WTC11 (cell line): Measurements from ENCODE around the gene AARS1. TPM values are rescaled to one million over a fixed set of nuclear protein-coding genes. Genes with fewer than 3 reads are reported as not detected.
A peak's percentile ranks its signal among the peaks of the same experiment; 100 is the strongest.

Source experiments
- ATF1 ChIP-seq: sonication (generic); formaldehyde crosslinking; IDR thresholded peaks from 2 replicates; pipeline ENCODE4 v1.8.1; 2023; ENCODE audit warnings: mild to moderate bottlenecking, moderate library complexity, missing genetic modification reagents
- CTCF ChIP-seq: fragments of 200-600 bp; IDR thresholded peaks from 2 replicates; pipeline ENCODE4 v1.8.0; 2022; ENCODE audit warnings: antibody characterized with exemption
- EMX1 ChIP-seq: fragments of 250-450 bp; sonication (Bioruptor Pico); IDR thresholded peaks from 2 replicates; pipeline ENCODE4 v1.8.0; 2021; ENCODE audit warnings: mild to moderate bottlenecking
- ERG ChIP-seq: fragments of 250-450 bp; sonication (Bioruptor Pico); IDR thresholded peaks from 2 replicates; pipeline ENCODE4 v1.8.0; 2021; ENCODE audit warnings: mild to moderate bottlenecking
- ESRRA ChIP-seq: sonication (generic); formaldehyde crosslinking; IDR thresholded peaks from 2 replicates; pipeline ENCODE4 v1.8.1; 2022; ENCODE audit warnings: mild to moderate bottlenecking, missing genetic modification reagents, borderline replicate concordance
- GRHL2 ChIP-seq: fragments of 250-450 bp; sonication (Bioruptor Pico); IDR thresholded peaks from 2 replicates; pipeline ENCODE4 v1.8.0; 2022; ENCODE audit warnings: mild to moderate bottlenecking, moderate library complexity; ENCODE audit not compliant: insufficient replicate concordance, severe bottlenecking
- HMGA2 ChIP-seq: fragments of 250-450 bp; sonication (Bioruptor Pico); IDR thresholded peaks from 2 replicates; pipeline ENCODE4 v1.4.0; 2021; ENCODE audit warnings: mild to moderate bottlenecking, moderate library complexity
- JUN ChIP-seq: sonication (generic); formaldehyde crosslinking; IDR thresholded peaks from 2 replicates; pipeline ENCODE4 v1.8.0; 2023; ENCODE audit warnings: mild to moderate bottlenecking, missing genetic modification reagents
- KAT7 ChIP-seq: sonication (generic); formaldehyde crosslinking; IDR thresholded peaks from 2 replicates; pipeline ENCODE4 v1.8.1; 2023; ENCODE audit warnings: missing genetic modification reagents, mild to moderate bottlenecking, borderline replicate concordance
- MLX ChIP-seq: sonication (generic); formaldehyde crosslinking; IDR thresholded peaks from 2 replicates; pipeline ENCODE4 v1.8.1; 2023; ENCODE audit warnings: mild to moderate bottlenecking, missing genetic modification reagents, moderate library complexity
- MXD4 ChIP-seq: fragments of 250-450 bp; sonication (Bioruptor Pico); IDR thresholded peaks from 2 replicates; pipeline ENCODE4 v1.8.0; 2021; ENCODE audit warnings: mild to moderate bottlenecking, moderate library complexity, borderline replicate concordance
- MYBL2 ChIP-seq: sonication (generic); formaldehyde crosslinking; IDR thresholded peaks from 2 replicates; pipeline ENCODE4 v1.8.1; 2023; ENCODE audit warnings: mild to moderate bottlenecking, moderate library complexity, missing genetic modification reagents
- NFATC4 ChIP-seq: fragments of 250-450 bp; sonication (Bioruptor Pico); IDR thresholded peaks from 2 replicates; pipeline ENCODE4 v1.9.0; 2021; ENCODE audit warnings: mild to moderate bottlenecking
- NFYB ChIP-seq: sonication (generic); formaldehyde crosslinking; conservative IDR thresholded peaks from 2 replicates; pipeline ENCODE4 v1.8.0; 2022; ENCODE audit warnings: low read depth, missing genetic modification reagents
- PRDM15 ChIP-seq: sonication (generic); formaldehyde crosslinking; IDR thresholded peaks from 2 replicates; pipeline ENCODE4 v1.8.0; 2022; ENCODE audit warnings: missing genetic modification reagents
- RELA ChIP-seq: sonication (generic); formaldehyde crosslinking; IDR thresholded peaks from 2 replicates; pipeline ENCODE4 v1.8.1; 2022; ENCODE audit warnings: missing genetic modification reagents, mild to moderate bottlenecking, borderline replicate concordance
- SOX15 ChIP-seq: fragments of 250-450 bp; sonication (Bioruptor Pico); IDR thresholded peaks from 2 replicates; pipeline ENCODE4 v1.9.0; 2021; ENCODE audit warnings: mild to moderate bottlenecking
- TCF7 ChIP-seq: sonication (generic); formaldehyde crosslinking; IDR thresholded peaks from 2 replicates; pipeline ENCODE4 v1.8.0; 2022; ENCODE audit warnings: mild to moderate bottlenecking, low read depth, missing genetic modification reagents, moderate library complexity
- TEAD4 ChIP-seq: sonication (generic); formaldehyde crosslinking; IDR thresholded peaks from 2 replicates; pipeline ENCODE4 v1.8.0; 2022; ENCODE audit warnings: mild to moderate bottlenecking, missing genetic modification reagents
- USF1 ChIP-seq: sonication (generic); formaldehyde crosslinking; IDR thresholded peaks from 2 replicates; pipeline ENCODE4 v1.8.0; 2022; ENCODE audit warnings: mild to moderate bottlenecking, missing genetic modification reagents
- USF2 ChIP-seq: sonication (generic); formaldehyde crosslinking; IDR thresholded peaks from 2 replicates; pipeline ENCODE4 v1.8.1; 2023; ENCODE audit warnings: mild to moderate bottlenecking, missing genetic modification reagents, moderate library complexity
- ZMAT4 ChIP-seq: fragments of 250-450 bp; sonication (Bioruptor Pico); IDR thresholded peaks from 2 replicates; pipeline ENCODE4 v1.9.0; 2021; ENCODE audit warnings: mild to moderate bottlenecking
- ZNF263 ChIP-seq: sonication (generic); formaldehyde crosslinking; IDR thresholded peaks from 2 replicates; pipeline ENCODE4 v1.8.1; 2022; ENCODE audit warnings: low read depth, mild to moderate bottlenecking, moderate library complexity, missing genetic modification reagents
- ZNF532 ChIP-seq: fragments of 250-450 bp; sonication (Bioruptor Pico); IDR thresholded peaks from 2 replicates; pipeline ENCODE4 v1.9.0; 2021; ENCODE audit warnings: mild to moderate bottlenecking, borderline replicate concordance
- ZNF671 ChIP-seq: fragments of 250-450 bp; sonication (Bioruptor Pico); IDR thresholded peaks from 2 replicates; pipeline ENCODE4 v1.8.0; 2021; ENCODE audit warnings: mild to moderate bottlenecking
- total RNA-seq: library from RNA; stranded (reverse); gene quantifications from 3 replicates; pipeline ENCODE4 v1.2.3, GENCODE V29; 2021

The AARS1 gene
- total RNA-seq, 1 experiment from 2014 or later, result 214 TPM

- TF ChIP-seq ZNF532 (CRISPR knock-in tag) (peak; percentile 94), MLX (CRISPR knock-in tag) (0 out of 2 replicates have a peak, but pooled peaks have one; percentile 21), TCF7 (no peak), TEAD4 (CRISPR knock-in tag) (peak; percentile 52; the same call in 1 of the 2 replicates), EMX1 (CRISPR knock-in tag) (peak; percentile 71), GRHL2 (CRISPR knock-in tag) (no peak), JUN (CRISPR knock-in tag) (peak; percentile 64; the same call in 1 of the 2 replicates), ZNF263 (CRISPR knock-in tag) (no peak; the same call in 1 of the 2 replicates), CTCF (peak; percentile 84), ATF1 (CRISPR knock-in tag) (peak; percentile 83; the same call in 1 of the 2 replicates), NFATC4 (peak; percentile 88), SOX15 (0 out of 2 replicates have a peak, but pooled peaks have one; percentile 16), KAT7 (CRISPR knock-in tag) (no peak), MYBL2 (CRISPR knock-in tag) (peak; percentile 98), ESRRA (CRISPR knock-in tag) (peak; percentile 30; the same call in 1 of the 2 replicates), RELA (CRISPR knock-in tag) (peak; percentile 91; the same call in 1 of the 2 replicates), ERG (no peak), NFYB (CRISPR knock-in tag) (no peak), ZMAT4 (CRISPR knock-in tag) (peak; percentile 85; the same call in 1 of the 2 replicates), PRDM15 (no peak), USF2 (peak; percentile 63), USF1 (CRISPR knock-in tag) (peak; percentile 73), ZNF671 (CRISPR knock-in tag) (peak; percentile 63; the same call in 1 of the 2 replicates), MXD4 (CRISPR knock-in tag) (no peak), HMGA2 (CRISPR knock-in tag) (no peak)
These were observed 37.5 kb downstream of the AARS1 start, which contains the start of gene EXOSC6 (continued) for GRCh38 chr16:70251629-70252354.
